GM12891 (cell line): ENCODE data around the gene MKNK2.
A peak's percentile ranks its signal among the peaks of the same experiment; 100 is the strongest.

Experiments used
- DNase-seq: peaks from one replicate; pipeline ENCODE4 v3.0.0; 2011; ENCODE audit warnings: low spot score; ENCODE audit not compliant: insufficient read length
- FAIRE-seq: peaks from 2 replicates; lab custom pipeline; 2011; peaks lifted over from hg19 to GRCh38; lab: Jason Lieb, UNC
- PAX5 ChIP-seq: IDR thresholded peaks from 2 replicates; pipeline ENCODE4 v1.6.1; 2011; ENCODE audit warnings: low read length, moderate library complexity, mild to moderate bottlenecking; ENCODE audit not compliant: insufficient read depth, severe bottlenecking
- POLR2A ChIP-seq: IDR thresholded peaks from 2 replicates; pipeline ENCODE4 v1.6.1; 2011; ENCODE audit warnings: low read depth, low read length, control low read depth
- POLR2AphosphoS5 ChIP-seq: IDR thresholded peaks from 2 replicates; pipeline ENCODE4 v1.6.1; 2011; ENCODE audit warnings: low read depth, low read length, control low read depth
- POU2F2 ChIP-seq: IDR thresholded peaks from 2 replicates; pipeline ENCODE4 v1.6.1; 2011; ENCODE audit warnings: low read depth, mild to moderate bottlenecking, control low read depth, low read length, moderate library complexity
- SPI1 ChIP-seq: IDR thresholded peaks from 2 replicates; pipeline ENCODE4 v1.6.1; 2011; ENCODE audit warnings: low read depth, low read length, control low read depth
- TAF1 ChIP-seq: IDR thresholded peaks from 2 replicates; pipeline ENCODE4 v1.6.1; 2011; ENCODE audit warnings: low read depth, low read length, control low read depth

The MKNK2 gene

DNA sequence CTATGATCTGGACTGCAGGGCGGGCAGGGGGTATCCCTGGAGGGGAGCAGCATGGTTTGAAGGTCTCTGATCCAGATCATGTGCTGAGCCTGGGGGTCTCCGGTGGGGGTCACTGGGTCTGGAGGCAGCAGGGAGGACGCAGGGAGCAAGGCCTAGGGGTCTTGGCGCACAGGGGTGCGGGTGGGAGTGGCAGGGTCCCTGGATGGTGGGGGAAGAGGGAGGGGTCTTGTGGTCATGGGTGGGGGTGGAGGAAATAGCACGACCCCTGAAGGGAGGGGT lies 37.4 kb downstream of the MKNK2 start:
- TF ChIP-seq SPI1 (no peak), POU2F2 (no peak)
- DNase-seq = no peak
- no peak for FAIRE-seq

DNA sequence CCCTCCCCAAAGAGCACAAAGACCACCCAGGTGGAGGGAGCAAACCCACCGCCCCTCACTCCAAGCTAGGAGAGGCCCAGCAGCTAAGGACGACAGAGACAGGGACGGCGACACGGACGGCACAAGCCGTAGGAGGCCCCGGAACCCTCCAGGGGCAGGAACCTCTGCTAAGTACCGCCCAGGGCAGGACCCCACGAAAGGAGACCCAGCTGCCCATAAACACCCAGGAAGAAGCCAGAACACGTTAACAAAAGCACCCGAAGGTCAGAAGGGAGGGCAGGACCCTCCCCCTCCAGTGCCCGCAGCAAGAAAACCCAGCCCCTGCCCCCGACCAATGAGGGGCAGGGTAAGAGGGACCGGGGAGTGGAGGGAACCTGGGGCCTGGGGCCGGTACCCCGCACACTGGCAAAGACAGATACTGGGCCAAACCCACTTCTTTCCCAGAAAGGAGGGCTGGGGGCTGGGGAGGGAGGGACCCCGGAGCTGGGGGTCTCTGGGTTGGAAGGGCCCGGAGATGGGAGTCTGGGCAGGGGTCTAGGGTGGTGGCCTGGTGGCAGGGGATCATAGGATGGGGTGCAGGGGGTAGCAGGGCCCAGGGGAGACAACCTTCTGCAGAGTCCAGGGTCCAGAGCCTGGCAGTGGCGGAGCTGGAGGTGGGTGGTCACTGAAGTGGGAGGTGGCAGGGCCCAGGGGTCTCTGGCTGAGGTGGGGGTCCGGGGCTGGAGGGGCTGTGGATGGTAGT lies 37.9 kb downstream of the MKNK2 start:
- DNase-seq = no peak
- FAIRE-seq = no peak
- TF ChIP-seq SPI1 (no peak), POLR2A (no peak), POU2F2 (no peak), PAX5 (no peak), TAF1 (no peak), POLR2AphosphoS5 (no peak)

DNA sequence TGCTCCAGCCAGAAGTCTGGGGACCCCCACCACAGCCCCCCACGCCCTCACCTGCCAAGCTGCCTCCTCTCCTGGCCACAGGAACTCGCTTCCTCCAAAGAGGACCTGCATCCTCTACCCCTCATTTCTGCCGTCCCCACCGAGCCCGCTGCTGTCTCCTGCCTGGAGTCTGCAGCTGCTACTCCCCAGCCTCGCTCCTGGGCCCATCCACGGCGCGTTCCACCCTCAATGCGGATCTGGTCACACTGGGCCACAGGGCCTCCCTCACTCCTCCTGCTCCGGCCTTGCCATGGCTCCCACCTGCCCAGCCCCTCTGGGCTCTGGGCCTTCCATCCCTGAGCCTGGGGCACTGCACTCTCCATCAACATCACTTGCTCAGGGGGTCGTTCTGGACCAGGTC lies 39.9 kb downstream of the MKNK2 start:
- no peak for FAIRE-seq
- DNase-seq = no peak
- TF ChIP-seq POLR2AphosphoS5 (no peak), POU2F2 (no peak), POLR2A (no peak), TAF1 (no peak), SPI1 (no peak), PAX5 (no peak)

DNA sequence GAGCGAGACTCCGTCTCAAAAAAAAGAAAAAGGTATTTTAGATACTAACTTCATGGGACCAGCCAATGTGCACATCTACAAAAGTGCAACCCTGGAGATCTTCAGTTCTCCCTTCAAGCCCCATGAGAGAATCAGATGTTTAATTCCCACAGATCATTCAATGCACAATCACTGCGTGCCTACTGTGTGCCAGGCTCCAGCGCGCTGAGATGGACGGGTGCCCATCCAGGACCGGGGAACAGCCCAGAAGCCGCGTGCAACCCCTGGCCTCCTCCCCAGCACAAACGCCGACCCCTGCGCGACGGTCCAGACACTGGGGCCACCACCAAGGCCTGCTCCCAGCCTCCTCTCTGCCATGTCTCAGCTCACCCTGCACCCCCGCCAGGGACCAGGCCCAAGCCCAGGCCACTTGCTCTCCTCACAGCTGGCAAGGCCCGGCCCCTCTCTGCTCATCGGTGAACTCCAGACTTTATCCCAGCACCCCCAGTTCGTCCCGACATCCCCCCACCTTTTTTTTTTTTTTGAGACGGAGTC lies 40.8 kb downstream of the MKNK2 start:
- DNase-seq (no peak), FAIRE-seq (no peak)
- TF ChIP-seq POLR2AphosphoS5 (no peak), PAX5 (no peak), POLR2A (no peak), TAF1 (no peak), SPI1 (no peak), POU2F2 (no peak)

DNA sequence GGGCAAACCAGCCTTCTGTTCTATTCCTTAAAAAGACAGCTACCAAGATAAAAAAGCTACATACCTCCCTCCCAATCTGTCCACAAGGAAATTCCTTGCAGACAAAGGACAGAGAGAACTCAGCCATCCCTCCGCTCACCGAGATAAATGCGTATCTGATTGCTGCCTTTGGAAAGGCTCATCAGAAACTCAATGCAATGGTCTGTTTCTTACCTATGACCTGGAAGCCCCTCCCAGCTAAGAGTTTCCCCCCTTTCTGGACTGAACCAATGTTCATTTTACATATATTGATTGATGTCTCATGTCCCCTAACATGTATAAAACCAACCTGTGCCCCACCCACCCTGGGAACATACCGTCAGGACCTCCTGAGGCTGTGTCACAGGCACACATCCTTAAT lies 47.2 kb downstream of the MKNK2 start:
- DNase-seq (no peak), FAIRE-seq (no peak)
- TF ChIP-seq POU2F2 (no peak), POLR2A (no peak), SPI1 (no peak), TAF1 (no peak), PAX5 (no peak), POLR2AphosphoS5 (no peak)

DNA sequence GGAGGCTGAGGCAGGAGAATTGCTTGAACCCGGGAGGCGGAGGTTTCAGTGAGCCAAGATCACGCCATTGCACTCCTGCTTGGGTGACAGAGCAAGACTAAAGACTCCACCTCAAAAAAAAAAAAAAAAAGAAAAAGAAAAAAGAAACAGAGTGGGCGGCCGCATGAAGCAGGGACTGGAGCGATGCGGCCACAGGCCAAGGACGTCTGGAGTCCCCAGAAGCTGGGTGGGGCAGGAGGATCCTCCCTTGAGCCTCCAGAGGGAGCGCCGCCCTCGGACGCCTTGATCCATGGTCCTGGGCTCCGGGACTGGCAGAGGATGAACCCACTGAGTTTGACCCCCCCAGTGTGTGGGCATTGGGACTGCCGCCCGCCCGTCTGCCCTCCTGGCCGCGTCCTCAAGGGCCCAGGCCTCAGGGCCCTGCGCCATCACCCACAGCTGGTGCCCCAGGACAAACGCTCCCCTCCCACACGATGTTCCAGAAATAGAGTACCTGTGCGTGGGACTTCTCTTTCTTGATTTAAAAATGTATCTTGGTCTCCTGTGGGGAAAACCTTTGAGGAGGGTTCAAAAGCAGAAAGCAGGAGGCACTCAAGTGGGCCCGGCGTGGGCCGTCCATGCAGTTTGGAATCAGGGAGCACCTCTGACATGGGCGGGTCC lies 51.1 kb downstream of the MKNK2 start:
- FAIRE-seq = no peak

DNA sequence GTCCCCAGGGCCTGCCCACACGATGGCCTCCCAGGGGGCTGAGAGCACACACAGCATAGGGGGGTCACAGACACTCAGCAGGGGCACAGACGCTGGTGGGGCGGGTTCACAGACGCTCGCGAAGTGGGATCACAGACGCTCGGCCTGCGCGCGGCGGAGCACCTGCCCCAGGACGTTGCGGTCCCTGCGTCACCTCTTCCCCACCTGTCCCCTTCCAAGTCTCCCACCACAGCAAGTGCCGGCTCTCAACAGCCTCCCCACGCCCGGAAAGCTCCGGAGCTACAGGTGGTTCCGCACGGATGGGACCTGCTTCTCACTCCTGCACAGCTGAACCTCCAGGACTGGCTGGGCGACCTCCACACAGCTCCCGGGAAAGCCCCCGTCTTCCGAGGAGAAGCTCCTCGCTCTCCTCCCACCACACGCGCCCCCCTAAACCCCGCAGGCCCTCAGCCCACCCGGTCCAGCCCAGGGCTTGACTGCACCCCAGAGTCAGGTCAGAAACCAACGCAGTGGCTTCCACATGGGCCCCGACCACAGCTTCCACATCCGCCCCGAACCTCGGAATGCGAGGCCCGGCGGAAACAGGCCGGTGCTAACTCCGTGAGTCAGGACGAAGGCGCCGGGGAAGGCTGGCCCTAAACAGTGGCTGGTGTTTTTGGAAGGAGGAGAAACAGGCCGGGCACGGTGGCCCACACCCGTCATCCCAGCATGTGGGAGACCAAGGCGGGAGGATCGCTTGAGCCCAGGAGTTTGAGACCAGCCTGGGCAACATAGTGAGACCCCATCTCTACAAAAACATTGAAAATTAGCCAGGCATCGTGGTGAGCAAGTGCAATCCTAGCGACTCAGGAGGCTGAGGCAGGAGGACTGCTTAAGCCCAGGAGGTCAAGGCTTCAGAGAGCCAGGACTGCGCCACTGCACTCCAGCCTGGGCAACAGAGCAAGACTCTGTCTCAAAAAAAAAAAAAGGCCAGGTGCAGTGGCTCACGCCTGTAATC lies 52.0 kb downstream of the MKNK2 start:
- no peak for DNase-seq
- FAIRE-seq = no peak
- TF ChIP-seq POLR2AphosphoS5 = no peak

More for the DNA sequence above, 51.1 kb downstream of the MKNK2 start:
- TF ChIP-seq SPI1 (no peak), PAX5 (no peak), POLR2A (no peak), POU2F2 (no peak)
- DNase-seq = no peak

DNA sequence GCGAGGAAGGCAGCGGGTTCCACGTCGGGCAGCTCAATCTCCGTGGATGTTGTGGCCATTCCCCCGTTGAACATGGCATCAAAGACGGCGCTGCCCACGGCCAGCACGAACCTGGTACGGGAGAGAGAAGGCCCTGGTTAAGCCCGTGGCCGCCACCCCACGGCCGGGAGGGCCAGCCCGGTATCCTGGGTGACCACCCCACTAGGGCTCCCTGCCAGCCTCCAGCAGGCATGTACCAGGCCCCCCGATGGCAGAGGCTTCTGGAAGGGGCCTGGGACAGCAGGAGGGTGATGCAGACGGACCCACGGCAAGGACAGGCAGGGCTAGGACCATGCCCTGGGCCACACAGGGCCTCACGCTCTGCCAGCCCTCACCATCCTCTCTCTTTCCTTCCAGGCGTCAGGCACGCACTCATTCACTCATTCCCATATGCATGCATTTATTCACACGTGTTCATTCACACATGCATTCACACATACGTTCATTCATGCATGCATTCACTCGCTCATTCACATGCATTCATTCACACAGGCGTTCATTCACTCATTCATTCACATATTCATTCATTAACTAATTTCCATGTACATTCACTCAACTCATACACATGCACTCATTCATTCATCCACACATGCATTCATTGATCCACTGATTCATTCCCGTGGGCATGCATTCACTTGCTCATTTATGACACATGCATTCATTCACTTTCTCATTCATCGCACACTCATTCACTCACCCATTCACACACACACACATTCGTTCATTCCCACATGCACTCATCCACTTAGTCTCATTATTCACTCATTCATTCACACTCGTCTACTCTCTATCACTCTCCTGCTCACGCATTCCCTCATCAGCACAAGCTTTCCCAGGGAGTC lies 53.5 kb downstream of the MKNK2 start:
- DNase-seq (no peak), FAIRE-seq (peak; percentile 70)
- TF ChIP-seq TAF1 (no peak), POLR2A (no peak), PAX5 (no peak), POU2F2 (0 out of 2 replicates have a peak, but pooled peaks have one; percentile 30)
